HUES6 (cell line): Measurements from ENCODE around the gene HSFX3.
"Not testable (repeated sequence)": the region's sequence is repeated elsewhere in the genome, so short reads cannot be mapped to it uniquely, and the experiment has no call there.

Source experiments
- H3K27ac ChIP-seq: 2 replicates; pipeline ENCODE4 v1.7.0; 2013; ENCODE audit warnings: low read depth, mild to moderate bottlenecking, low read length, inconsistent platforms
- H3K27me3 ChIP-seq: 2 replicates; pipeline ENCODE4 v1.6.1; 2013; ENCODE audit warnings: low read length; ENCODE audit not compliant: control insufficient read depth, insufficient read depth
- H3K36me3 ChIP-seq: 2 replicates; pipeline ENCODE4 v1.6.1; 2013; ENCODE audit warnings: low read length; ENCODE audit not compliant: control insufficient read depth, insufficient read depth
- H3K4me1 ChIP-seq: 2 replicates; pipeline ENCODE4 v1.6.1; 2013; ENCODE audit warnings: low read length; ENCODE audit not compliant: control insufficient read depth, insufficient read depth
- H3K4me3 ChIP-seq: 2 replicates; pipeline ENCODE4 v1.5.1; 2013; ENCODE audit warnings: low read depth, low read length
- H3K9ac ChIP-seq: one replicate; pipeline ENCODE4 v1.6.1; 2013; ENCODE audit warnings: mild to moderate bottlenecking, low read length
- H3K9me3 ChIP-seq: 2 replicates; pipeline ENCODE4 v1.6.1; 2013; ENCODE audit warnings: low read depth, low read length; ENCODE audit not compliant: control insufficient read depth, insufficient read depth

The HSFX3 gene

GRCh38 chrX:149569770-149570169 is 20.0 kb upstream of the HSFX3 start:
- H3K36me3 ChIP-seq: no peaks in the 10 kb centered on the region
- no peaks in the 10 kb centered on the region; the same call in 1 of the 2 replicates for H3K9me3 ChIP-seq
- no peak overlapping the region for H3K27ac ChIP-seq
- H3K4me1 ChIP-seq: peaks cover 8% of the 10 kb centered on the region; the same call in 1 of the 2 replicates
- H3K27me3 ChIP-seq: no peaks in the 10 kb centered on the region
- no peak overlapping the region for H3K4me3 ChIP-seq
- H3K9ac ChIP-seq: no peak overlapping the region

GRCh38 chrX:149568701-149569296 is 19.1 kb upstream of the HSFX3 start:
- H3K9ac ChIP-seq: no peak overlapping the region
- H3K9me3 ChIP-seq: no peaks in the 10 kb centered on the region; the same call in 1 of the 2 replicates
- H3K4me3 ChIP-seq: no peak overlapping the region
- no peaks in the 10 kb centered on the region for H3K27me3 ChIP-seq
- H3K36me3 ChIP-seq: no peaks in the 10 kb centered on the region
- H3K4me1 ChIP-seq: peaks cover 8% of the 10 kb centered on the region; the same call in 1 of the 2 replicates
- no peak overlapping the region for H3K27ac ChIP-seq

- Histone ChIP-seq H3K4me1 (peaks cover 8% of the 10 kb centered on the region; the same call in 1 of the 2 replicates), H3K27me3 (no peaks in the 10 kb centered on the region), H3K36me3 (no peaks in the 10 kb centered on the region), H3K9me3 (peaks cover 7% of the 10 kb centered on the region), H3K4me3 (no peak overlapping the region), H3K9ac (no peak overlapping the region), H3K27ac (no peak overlapping the region)
These were observed 18.1 kb upstream of the HSFX3 start for GRCh38 chrX:149567621-149568417.

- no peak overlapping the region for H3K9ac ChIP-seq
- H3K4me1 ChIP-seq: no peaks in the 10 kb centered on the region
- no peak overlapping the region for H3K4me3 ChIP-seq
- no peak overlapping the region for H3K27ac ChIP-seq
- H3K27me3 ChIP-seq: no peaks in the 10 kb centered on the region
- H3K9me3 ChIP-seq: peaks cover 8% of the 10 kb centered on the region
- no peaks in the 10 kb centered on the region for H3K36me3 ChIP-seq
These were observed 13.6 kb upstream of the HSFX3 start for GRCh38 chrX:149563359-149563758.

- H3K27me3 ChIP-seq, H3K9me3 ChIP-seq, H3K9ac ChIP-seq, H3K4me3 ChIP-seq, H3K36me3 ChIP-seq, H3K27ac ChIP-seq, H3K4me1 ChIP-seq: not testable (repeated sequence)
These were observed 5.5 kb upstream of the HSFX3 start for GRCh38 chrX:149555251-149555650.

GRCh38 chrX:149551939-149552248 is 2.2 kb upstream of the HSFX3 start:
- not testable (repeated sequence) for H3K9me3 ChIP-seq, H3K27ac ChIP-seq, H3K27me3 ChIP-seq, H3K4me1 ChIP-seq, H3K9ac ChIP-seq, H3K4me3 ChIP-seq, H3K36me3 ChIP-seq

- not testable (repeated sequence) for H3K4me3 ChIP-seq, H3K9ac ChIP-seq, H3K36me3 ChIP-seq, H3K4me1 ChIP-seq, H3K27ac ChIP-seq, H3K27me3 ChIP-seq, H3K9me3 ChIP-seq
These were observed 1.7 kb upstream of the HSFX3 start for GRCh38 chrX:149551245-149551938.

- not testable (repeated sequence) for H3K4me1 ChIP-seq, H3K9me3 ChIP-seq, H3K27ac ChIP-seq, H3K27me3 ChIP-seq, H3K4me3 ChIP-seq, H3K36me3 ChIP-seq, H3K9ac ChIP-seq
These were observed 730 bp upstream of the HSFX3 start for GRCh38 chrX:149550454-149550853.

- H3K27ac ChIP-seq, H3K4me1 ChIP-seq, H3K9ac ChIP-seq, H3K27me3 ChIP-seq, H3K36me3 ChIP-seq, H3K9me3 ChIP-seq, H3K4me3 ChIP-seq: not testable (repeated sequence)
These were observed 1.9 kb downstream of the HSFX3 start for GRCh38 chrX:149547782-149548181.

GRCh38 chrX:149546962-149547361 is 2.8 kb downstream of the HSFX3 start:
- not testable (repeated sequence) for H3K36me3 ChIP-seq, H3K27me3 ChIP-seq, H3K4me1 ChIP-seq, H3K4me3 ChIP-seq, H3K9ac ChIP-seq, H3K9me3 ChIP-seq, H3K27ac ChIP-seq
